Activated naive CD4-positive, alpha-beta T cell treated with anti-CD3 and anti-CD28 coated beads for 36 hours (primary cell): Measurements from ENCODE around the gene GNB1. TPM values are rescaled to one million over a fixed set of nuclear protein-coding genes. Genes with fewer than 3 reads are reported as not detected.
A peak's percentile ranks its signal among the peaks of the same experiment; 100 is the strongest.
"Not testable (repeated sequence)": the region's sequence is repeated elsewhere in the genome, so short reads cannot be mapped to it uniquely, and the experiment has no call there.

Experiments
- CTCF ChIA-PET: fragments of 350-600 bp; sonication (Branson Sonifier 250); formaldehyde crosslinking; loops from one replicate; lab custom pipeline; 2021; ENCODE audit warnings: antibody characterized with exemption; lab: Charles Lee
- DNase-seq: peaks from one replicate; pipeline ENCODE4 v3.0.0-alpha.2; 2020
- H3K27ac Mint-ChIP-seq: one replicate; pipeline ENCODE4 v1.8.0; 2021; ENCODE audit warnings: mild to moderate bottlenecking, mixed read lengths
- H3K27me3 Mint-ChIP-seq: one replicate; pipeline ENCODE4 v1.8.0; 2021; ENCODE audit warnings: low read depth, mixed read lengths
- H3K36me3 Mint-ChIP-seq: one replicate; pipeline ENCODE4 v1.8.0; 2021; ENCODE audit warnings: low read depth, mixed read lengths
- H3K4me1 Mint-ChIP-seq: one replicate; pipeline ENCODE4 v1.8.0; 2021; ENCODE audit warnings: low read depth, mixed read lengths
- H3K4me3 Mint-ChIP-seq: one replicate; pipeline ENCODE4 v1.8.0; 2021; ENCODE audit warnings: mild to moderate bottlenecking, moderate library complexity, mixed read lengths
- H3K9me3 Mint-ChIP-seq: one replicate; pipeline ENCODE4 v1.8.0; 2021; ENCODE audit warnings: mixed read lengths
- intact Hi-C: fragments of 100-400 bp; cut with micrococcal nuclease; formaldehyde crosslinking; loops from one replicate; pipeline ENCODE4 v1.15.1; 2023
- total RNA-seq, 2 experiments: library from RNA; stranded (reverse); gene quantifications; one replicate each; pipeline ENCODE4 v1.2.3, GENCODE V29; 2021

The GNB1 gene
- total RNA-seq, 2 experiments from 2014 or later = 326 to 351 TPM

DNA sequence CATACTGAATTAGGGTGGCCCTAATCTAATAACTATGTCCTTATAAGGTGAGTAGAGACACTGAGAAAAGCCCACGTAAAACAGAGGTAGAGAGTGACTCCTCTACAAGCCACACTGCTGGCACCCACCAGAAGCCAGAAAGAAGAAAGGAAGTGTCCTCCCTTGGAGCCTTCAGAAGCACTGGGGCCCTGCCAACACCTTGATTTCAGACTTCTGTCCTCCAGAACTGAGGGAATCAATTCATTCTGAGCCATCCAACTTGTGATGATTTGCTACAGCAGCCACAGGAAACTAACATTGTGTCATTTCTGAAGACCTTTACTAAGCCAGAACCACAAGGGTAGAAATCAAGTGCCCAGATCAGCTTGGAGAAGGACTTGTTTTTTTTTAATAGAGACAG is 15.0 kb downstream of the GNB1 start:
- no peaks in the 10 kb centered on the region for H3K27me3 Mint-ChIP-seq
- peaks cover 38% of the 10 kb centered on the region for H3K36me3 Mint-ChIP-seq
- no peaks in the 10 kb centered on the region for H3K9me3 Mint-ChIP-seq
- CTCF ChIA-PET = interaction anchor here (0.7 kb wide), 1 partner anchor 30 kb away, joined by 4 read pairs; no protein-coding TSS in a partner anchor
- peak; percentile 58 for DNase-seq
- no peak overlapping the region for H3K4me3 Mint-ChIP-seq
- intact Hi-C loops = no loop called here
- peaks cover 78% of the 10 kb centered on the region for H3K4me1 Mint-ChIP-seq
- H3K27ac Mint-ChIP-seq = peak overlapping the region; percentile 32

DNA sequence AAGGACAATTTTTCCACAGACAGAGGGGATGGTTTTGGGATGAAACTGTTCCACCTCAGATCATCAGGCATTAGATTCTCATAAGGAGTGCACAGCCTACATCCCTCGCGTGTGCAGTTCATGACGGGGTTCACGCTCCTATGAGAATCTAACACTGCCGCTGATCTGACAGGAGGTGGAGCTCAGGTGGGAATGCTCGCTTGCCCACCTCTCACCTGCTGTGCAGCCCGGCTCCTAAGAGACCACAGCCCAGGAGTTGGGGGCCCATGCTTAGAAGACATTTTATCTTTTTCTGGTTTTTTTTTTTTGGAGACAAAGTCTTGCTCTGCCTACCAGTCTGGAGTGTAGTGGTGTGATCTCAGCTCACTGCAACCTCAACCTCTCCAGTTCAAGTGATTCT is 16.0 kb downstream of the GNB1 start:
- H3K27ac Mint-ChIP-seq = no peak overlapping the region
- intact Hi-C loops = no loop called here
- no peak for DNase-seq
- H3K27me3 Mint-ChIP-seq = no peaks in the 10 kb centered on the region
- H3K4me3 Mint-ChIP-seq = no peak overlapping the region
- CTCF ChIA-PET = interaction anchor here (0.8 kb wide), 1 partner anchor 26 kb away, joined by 3 read pairs; no protein-coding TSS in a partner anchor
- no peaks in the 10 kb centered on the region for H3K9me3 Mint-ChIP-seq
- peaks cover 40% of the 10 kb centered on the region for H3K36me3 Mint-ChIP-seq
- H3K4me1 Mint-ChIP-seq = peaks cover 76% of the 10 kb centered on the region

DNA sequence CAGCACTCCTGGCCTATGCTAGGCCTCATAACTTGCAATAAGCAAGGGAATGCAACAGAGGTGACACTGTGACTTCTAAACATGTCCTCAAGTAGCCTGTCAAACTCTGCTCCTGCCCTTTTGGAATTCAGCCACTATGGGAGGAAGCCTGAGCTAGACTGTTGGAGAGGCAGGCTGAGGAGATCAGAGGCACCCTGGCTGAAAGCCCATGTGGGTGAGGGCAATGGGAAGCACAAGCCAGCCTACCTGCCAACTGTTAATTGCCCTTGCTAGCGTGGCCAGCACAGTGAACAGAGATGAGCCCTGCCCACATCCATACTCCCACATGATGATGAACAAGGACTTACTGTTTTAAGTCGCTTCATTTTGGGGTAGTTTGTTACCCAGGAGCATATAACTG is 17.7 kb downstream of the GNB1 start:
- CTCF ChIA-PET = interaction anchor here (1.0 kb wide), 1 partner anchor 32 kb away, joined by 3 read pairs; no protein-coding TSS in a partner anchor
- Mint-ChIP-seq H3K4me3 (no peak overlapping the region), H3K27me3 (no peaks in the 10 kb centered on the region), H3K4me1 (peaks cover 70% of the 10 kb centered on the region), H3K27ac (no peak overlapping the region), H3K36me3 (peaks cover 35% of the 10 kb centered on the region), H3K9me3 (no peaks in the 10 kb centered on the region)
- intact Hi-C loops = no loop called here
- DNase-seq = no peak

DNA sequence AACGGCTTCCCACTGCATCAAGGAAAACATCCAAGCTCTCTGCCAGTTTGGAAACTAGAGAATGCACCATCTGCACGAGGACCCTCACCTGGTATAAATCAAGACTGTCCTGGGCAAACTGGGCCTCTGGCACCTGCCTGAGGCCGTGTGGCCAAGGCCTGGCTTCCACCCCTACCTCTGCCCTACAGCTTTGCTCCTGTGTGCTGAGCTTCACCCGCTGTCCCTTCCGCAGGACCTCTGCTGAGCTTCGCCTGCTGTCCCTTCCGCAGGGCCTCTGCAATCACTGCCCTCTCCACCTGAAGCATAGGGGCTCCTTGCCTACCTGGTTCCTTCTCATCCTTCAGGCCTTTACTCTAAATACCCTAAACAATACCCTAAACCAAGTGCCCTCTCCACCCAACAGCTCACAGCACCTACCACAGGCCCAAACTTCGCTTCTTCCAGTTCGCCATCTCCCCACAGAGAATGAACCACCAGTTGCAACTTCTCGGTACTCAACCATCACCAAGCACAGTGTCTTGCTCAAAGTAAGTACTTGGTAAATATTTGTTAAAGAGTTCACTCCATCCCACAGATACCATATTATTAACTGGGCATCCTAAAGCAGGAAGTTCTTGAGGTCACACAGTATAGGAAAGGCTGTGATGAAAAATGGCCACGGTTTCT is 18.4 kb downstream of the GNB1 start:
- CTCF ChIA-PET = interaction anchor here (1.0 to 1.2 kb wide), 2 partner anchors 9 to 33 kb away, joined by 3 read pairs; no protein-coding TSS in a partner anchor
- intact Hi-C loops = no loop called here
- Mint-ChIP-seq H3K9me3 (no peaks in the 10 kb centered on the region), H3K4me3 (no peak overlapping the region), H3K4me1 (peaks cover 66% of the 10 kb centered on the region), H3K27me3 (no peaks in the 10 kb centered on the region), H3K27ac (peak overlapping the region; percentile 6), H3K36me3 (peaks cover 35% of the 10 kb centered on the region)
- no peak for DNase-seq

DNA sequence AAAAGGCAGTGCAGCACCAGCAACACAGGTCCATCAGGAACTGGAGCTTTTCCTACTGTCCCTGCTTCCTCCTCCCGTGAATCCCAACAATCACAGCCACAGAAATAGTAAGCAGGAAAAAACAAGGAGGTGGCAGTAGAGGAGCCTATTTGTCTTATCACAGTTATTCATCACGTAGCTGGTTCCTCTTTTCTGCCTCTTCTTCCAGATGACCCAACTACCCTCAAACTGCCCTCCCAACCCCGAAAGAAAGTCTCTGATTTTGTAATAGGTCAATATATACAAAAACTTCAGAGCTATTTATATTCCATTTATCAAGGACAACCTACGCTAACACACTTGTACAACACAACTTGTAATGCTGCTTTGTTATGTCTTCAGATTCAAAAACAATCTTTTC is 21.4 kb downstream of the GNB1 start:
- no peak for DNase-seq
- Mint-ChIP-seq H3K27me3 (no peaks in the 10 kb centered on the region), H3K27ac (no peak overlapping the region), H3K4me1 (peaks cover 61% of the 10 kb centered on the region), H3K36me3 (peaks cover 27% of the 10 kb centered on the region), H3K4me3 (no peak overlapping the region), H3K9me3 (no peaks in the 10 kb centered on the region)
- intact Hi-C loops = no loop called here
- CTCF ChIA-PET = interaction anchor here (0.6 to 1.2 kb wide), 3 partner anchors 10 to 343 kb away, joined by 3 read pairs; no protein-coding TSS in a partner anchor

DNA sequence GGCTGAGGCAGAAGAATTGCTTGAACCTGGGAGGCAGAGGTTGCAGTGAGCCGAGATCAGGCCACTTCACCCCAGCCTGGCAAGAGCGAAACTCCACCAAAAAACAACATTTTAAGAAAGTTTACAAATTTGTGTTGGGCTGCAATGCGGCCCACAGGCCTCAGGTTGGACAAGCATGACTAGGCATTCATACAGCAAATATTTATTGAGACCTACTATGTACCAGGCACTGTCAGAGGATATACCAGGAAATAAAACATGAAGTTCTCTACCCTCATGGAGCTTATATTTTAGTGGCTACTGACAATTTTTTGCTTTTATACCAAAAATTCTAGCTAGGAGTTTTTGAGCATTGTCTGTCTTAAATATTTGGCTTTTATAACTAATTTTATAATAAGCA is 23.7 kb downstream of the GNB1 start:
- CTCF ChIA-PET = no interaction called here
- Mint-ChIP-seq H3K4me3 (no peak overlapping the region), H3K36me3 (peaks cover 16% of the 10 kb centered on the region), H3K4me1 (peaks cover 59% of the 10 kb centered on the region), H3K9me3 (no peaks in the 10 kb centered on the region), H3K27me3 (no peaks in the 10 kb centered on the region), H3K27ac (no peak overlapping the region)
- intact Hi-C loops = no loop called here
- DNase-seq = no peak

DNA sequence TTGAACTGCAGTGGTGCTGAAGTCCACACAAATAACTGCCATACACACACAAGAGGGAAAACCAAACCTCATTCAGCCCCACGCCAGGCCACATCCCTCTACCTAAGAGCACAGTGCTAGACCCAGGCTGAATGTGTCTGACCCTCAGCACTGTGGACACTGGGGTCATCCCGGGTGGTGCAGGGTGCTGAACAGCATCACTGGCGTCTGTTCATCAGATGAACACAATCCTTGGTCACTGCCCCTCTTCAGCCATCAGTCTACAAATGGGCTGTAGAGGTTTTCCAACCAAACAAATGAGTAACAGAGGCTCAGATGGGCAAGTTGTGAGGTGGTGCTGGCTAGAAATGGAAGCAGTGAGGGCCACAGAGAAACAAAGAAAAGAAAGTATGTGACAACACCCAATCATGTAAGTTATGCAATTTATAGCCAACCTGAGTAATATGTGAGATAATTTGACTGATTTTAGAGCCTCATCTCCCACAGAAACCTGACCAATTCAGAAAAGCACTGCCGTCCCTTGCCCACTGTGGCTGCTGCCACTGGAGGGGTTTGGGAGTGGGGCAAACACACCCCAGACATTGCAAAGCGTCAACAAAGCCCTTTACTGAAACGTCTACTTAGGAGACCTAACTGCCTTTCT is 27.9 kb downstream of the GNB1 start:
- no peak overlapping the region for H3K27ac Mint-ChIP-seq
- intact Hi-C loops = no loop called here
- DNase-seq = no peak
- H3K36me3 Mint-ChIP-seq = peaks cover 6% of the 10 kb centered on the region
- H3K4me3 Mint-ChIP-seq = no peak overlapping the region
- peaks cover 65% of the 10 kb centered on the region for H3K4me1 Mint-ChIP-seq
- CTCF ChIA-PET = no interaction called here
- no peaks in the 10 kb centered on the region for H3K9me3 Mint-ChIP-seq
- no peaks in the 10 kb centered on the region for H3K27me3 Mint-ChIP-seq

DNA sequence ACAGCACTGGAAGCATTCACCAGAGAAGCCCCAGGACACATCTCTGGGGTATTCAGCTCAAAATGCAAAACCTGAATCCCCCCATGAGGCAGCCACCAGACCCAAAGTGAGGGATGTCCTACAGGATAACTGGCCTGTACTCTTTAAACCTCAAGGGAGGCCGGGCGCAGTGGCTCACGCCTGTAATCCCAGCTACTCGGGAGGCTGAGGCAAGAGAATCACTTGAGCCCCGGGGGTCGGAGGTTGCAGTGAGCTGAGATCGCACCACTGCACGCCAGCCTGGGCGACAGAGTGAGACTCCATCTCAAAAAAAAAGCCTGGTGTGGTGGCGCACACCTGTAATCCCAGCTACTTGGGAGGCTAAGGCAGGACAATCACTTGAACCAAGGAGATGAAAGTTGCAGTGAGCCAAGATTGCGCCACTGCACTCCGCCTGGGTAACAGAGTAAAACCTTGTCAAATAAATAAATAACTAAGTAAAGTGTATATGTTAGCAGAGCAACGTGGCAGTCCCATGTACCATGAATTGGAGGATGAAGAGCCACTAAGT is 29.1 kb downstream of the GNB1 start:
- H3K27ac Mint-ChIP-seq, DNase-seq, H3K36me3 Mint-ChIP-seq, intact Hi-C loops, H3K9me3 Mint-ChIP-seq, H3K4me3 Mint-ChIP-seq, H3K27me3 Mint-ChIP-seq: not testable (repeated sequence)
- peaks cover 71% of the 10 kb centered on the region for H3K4me1 Mint-ChIP-seq
- CTCF ChIA-PET = interaction anchor here (0.9 kb wide), 1 partner anchor 30 kb away, joined by 4 read pairs; no protein-coding TSS in a partner anchor

DNA sequence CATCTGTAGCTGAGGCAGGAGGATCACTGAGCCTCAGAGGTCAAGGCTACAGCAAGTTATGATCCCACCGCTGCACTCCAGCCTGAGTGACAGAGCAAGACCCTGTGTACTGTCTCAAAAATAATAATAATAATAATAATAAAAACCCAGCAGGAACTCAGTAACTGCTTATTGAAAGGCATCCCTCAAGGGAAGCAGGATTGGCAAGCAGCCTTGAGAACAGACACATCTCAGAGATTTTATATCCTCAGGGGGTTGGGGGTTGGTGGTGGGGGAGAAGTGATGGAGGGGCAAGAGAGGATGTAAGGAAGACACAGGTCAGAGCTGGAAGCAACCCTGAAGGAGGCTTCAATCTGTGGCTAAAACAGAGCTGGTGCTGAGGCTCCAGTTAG is 29.6 kb downstream of the GNB1 start:
- Mint-ChIP-seq H3K9me3 (no peaks in the 10 kb centered on the region), H3K4me3 (no peak overlapping the region), H3K4me1 (peaks cover 69% of the 10 kb centered on the region), H3K27me3 (no peaks in the 10 kb centered on the region), H3K27ac (no peak overlapping the region), H3K36me3 (peaks cover 4% of the 10 kb centered on the region)
- DNase-seq = no peak
- intact Hi-C loops = no loop called here
- CTCF ChIA-PET = interaction anchor here (0.9 kb wide), 1 partner anchor 30 kb away, joined by 4 read pairs; no protein-coding TSS in a partner anchor

DNA sequence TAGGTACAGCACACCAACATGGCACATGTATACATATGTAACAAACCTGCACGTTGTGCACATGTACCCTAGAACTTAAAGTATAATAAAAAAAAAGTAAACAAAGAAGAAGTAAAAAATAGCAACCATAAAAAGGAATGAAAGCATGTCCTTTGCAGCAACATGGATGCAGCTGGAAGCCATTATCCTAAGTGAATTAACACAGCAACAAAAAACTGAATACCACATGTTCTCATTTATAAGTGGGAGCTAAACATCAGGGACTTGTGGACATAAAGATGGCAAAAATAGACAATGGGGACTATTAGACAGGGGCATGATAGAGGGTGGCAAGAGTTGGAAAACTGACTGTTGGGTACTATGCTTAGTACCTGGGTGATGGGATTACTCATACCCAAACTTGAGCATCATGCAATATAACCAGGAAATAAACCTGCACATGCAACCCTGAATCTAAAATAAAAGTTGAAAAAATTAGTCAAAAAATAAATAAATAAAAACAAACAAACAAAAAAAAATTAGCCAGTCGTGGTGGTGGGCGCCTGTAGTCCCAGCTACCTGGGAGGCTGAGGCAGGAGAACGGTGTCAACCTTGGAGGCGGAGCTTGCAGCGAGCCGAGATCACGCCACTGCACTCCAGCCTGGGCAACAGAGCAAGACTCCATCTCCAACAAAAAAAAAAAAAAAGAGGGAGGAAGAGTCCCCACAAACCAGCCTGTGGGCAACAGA is 30.8 kb downstream of the GNB1 start:
- H3K27me3 Mint-ChIP-seq, H3K4me3 Mint-ChIP-seq, DNase-seq, H3K27ac Mint-ChIP-seq, intact Hi-C loops, H3K36me3 Mint-ChIP-seq, H3K9me3 Mint-ChIP-seq: not testable (repeated sequence)
- CTCF ChIA-PET = interaction anchor here (1.1 kb wide), 2 partner anchors 8 to 28 kb away, joined by 3 read pairs; no protein-coding TSS in a partner anchor
- H3K4me1 Mint-ChIP-seq = peaks cover 62% of the 10 kb centered on the region

DNA sequence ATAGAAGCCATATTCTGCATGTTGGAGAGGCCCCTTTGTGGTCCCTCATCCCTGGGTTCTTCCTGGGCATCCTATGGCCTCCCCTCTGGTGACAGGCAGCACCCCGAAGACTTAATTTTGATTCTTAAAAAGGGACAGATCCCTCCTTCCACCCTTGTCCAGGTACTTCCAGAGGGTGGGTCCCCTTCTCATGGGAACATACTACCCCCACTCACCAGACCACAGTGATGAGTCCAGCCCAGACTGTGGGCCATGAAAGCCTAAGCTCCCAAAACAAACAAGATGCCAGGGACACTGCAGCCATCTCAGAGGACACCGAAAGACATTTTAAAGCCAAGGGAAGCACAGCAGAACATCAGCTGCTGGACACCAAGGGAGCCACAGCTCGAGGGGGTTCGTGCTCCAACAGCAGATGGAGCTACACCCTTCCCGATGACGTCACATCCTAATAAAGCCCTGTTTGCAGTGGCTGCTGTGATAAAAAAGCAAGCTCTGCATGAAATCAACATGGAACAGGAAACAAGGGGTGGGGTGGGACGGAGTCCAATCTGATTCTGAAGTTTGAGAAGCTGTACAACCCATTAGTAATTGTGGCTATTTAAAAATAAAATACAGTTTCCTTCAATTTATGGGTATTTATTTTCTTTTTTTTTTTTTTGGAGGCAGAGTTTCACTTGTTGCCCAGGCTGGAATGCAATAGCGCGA is 32.4 kb downstream of the GNB1 start:
- DNase-seq = peak; percentile 33
- H3K9me3 Mint-ChIP-seq = no peaks in the 10 kb centered on the region
- H3K27ac Mint-ChIP-seq = peak overlapping the region; percentile 37
- peaks cover 65% of the 10 kb centered on the region for H3K4me1 Mint-ChIP-seq
- no peak overlapping the region for H3K4me3 Mint-ChIP-seq
- H3K27me3 Mint-ChIP-seq = no peaks in the 10 kb centered on the region
- H3K36me3 Mint-ChIP-seq = peaks cover 1% of the 10 kb centered on the region
- intact Hi-C loops = no loop called here
- CTCF ChIA-PET = interaction anchor here (0.9 kb wide), 1 partner anchor 81 kb away, joined by 4 read pairs; no protein-coding TSS in a partner anchor
